Upper lobe of left lung (tissue), 6 donors: ENCODE measurements around the gene ST6GALNAC2. TPM values are rescaled to one million over a fixed set of nuclear protein-coding genes. Genes with fewer than 3 reads are reported as not detected.

Source experiments
- ATAC-seq, 2 donors: fragments of 200-7000 bp; cut with Tn5 transposase; one replicate each; pipeline ENCODE4 v1.9.1; 2022; ENCODE audit warnings: mild to moderate bottlenecking in 2 of 2, moderate library complexity in 2 of 2; ENCODE audit not compliant: low FRiP score in 2 of 2
- DNase-seq, 2 donors: peaks; one replicate each; pipeline ENCODE4 v3.0.0-alpha.2; 2019 to 2020
- H3K27ac ChIP-seq, 4 donors: fragments of 200-600 bp; sonication (generic); one replicate each; pipeline ENCODE4 v1.5.1; 2016 to 2019
- H3K27me3 ChIP-seq, 4 donors: fragments of 200-600 bp; sonication (generic); one replicate each; pipeline ENCODE4 v1.5.1; 2017 to 2019
- H3K36me3 ChIP-seq, 4 donors: fragments of 200-600 bp; sonication (generic); one replicate each; pipeline ENCODE4 v1.5.1; 2016 to 2019
- H3K4me1 ChIP-seq, 4 donors: fragments of 200-600 bp; sonication (generic); one replicate each; pipeline ENCODE4 v1.5.1; 2018 to 2019
- H3K4me3 ChIP-seq, 4 donors: fragments of 200-600 bp; sonication (generic); one replicate each; pipeline ENCODE4 v1.5.1; 2017 to 2019; ENCODE audit warnings: mild to moderate bottlenecking in 2 of 4, moderate library complexity in 1 of 4
- H3K9me3 ChIP-seq, 4 donors: fragments of 200-600 bp; sonication (generic); one replicate each; pipeline ENCODE4 v1.5.1; 2018 to 2019
- EP300 ChIP-seq, 4 donors: sonication (generic); formaldehyde crosslinking; IDR thresholded peaks; one replicate each; pipeline ENCODE4 v1.5.1; 2017; ENCODE audit warnings: antibody characterized with exemption in 4 of 4, control low read depth in 2 of 4
- POLR2A ChIP-seq, 4 donors: fragments of 450-650 bp; IDR thresholded peaks; one replicate each; pipeline ENCODE4 v1.5.1; 2016 to 2017; ENCODE audit warnings: antibody characterized with exemption in 4 of 4, mild to moderate bottlenecking in 2 of 4
- POLR2AphosphoS5 ChIP-seq, 2 donors: sonication (generic); formaldehyde crosslinking; IDR thresholded peaks; one replicate each; pipeline ENCODE4 v1.5.1; 2017; ENCODE audit warnings: antibody characterized with exemption in 2 of 2
- WGBS, 2 donors: methylation state at CpG; one replicate each; pipeline ENCODE4 v1.1.5; 2017 to 2018; 5-methylcytosine and 5-hydroxymethylcytosine counted together
- total RNA-seq, 6 donors: library from RNA; depleted of rRNA in 4 of 6; stranded (reverse); fragments of >200 nt in 4 of 6; gene quantifications; one replicate each; pipeline versions ENCODE4 v1.1.0 to v1.2.1, GENCODE V29; 2016 to 2021
- TF ChIP-seq, protein P1 (sequence below), 6 experiments: fragments of 450-650 bp in 4 of 6; fragments of 200-600 bp in 2 of 6; sonication (generic) in 2 of 6; IDR thresholded peaks; one replicate each; pipeline ENCODE4 v1.5.1; 2016 to 2019; ENCODE audit warnings: antibody characterized with exemption in 6 of 6
- donor health status: DM: no; HTN: no; CAD: no; lungs with moderate emphysema.
- donor health status: DM: no; HTN: yes; CAD: no; lungs with severe emphysema.

ST6GALNAC2 gene
- total RNA-seq, 6 donors from 2014 or later = 24.4 to 63.5 (median 39.8) TPM

DNA sequence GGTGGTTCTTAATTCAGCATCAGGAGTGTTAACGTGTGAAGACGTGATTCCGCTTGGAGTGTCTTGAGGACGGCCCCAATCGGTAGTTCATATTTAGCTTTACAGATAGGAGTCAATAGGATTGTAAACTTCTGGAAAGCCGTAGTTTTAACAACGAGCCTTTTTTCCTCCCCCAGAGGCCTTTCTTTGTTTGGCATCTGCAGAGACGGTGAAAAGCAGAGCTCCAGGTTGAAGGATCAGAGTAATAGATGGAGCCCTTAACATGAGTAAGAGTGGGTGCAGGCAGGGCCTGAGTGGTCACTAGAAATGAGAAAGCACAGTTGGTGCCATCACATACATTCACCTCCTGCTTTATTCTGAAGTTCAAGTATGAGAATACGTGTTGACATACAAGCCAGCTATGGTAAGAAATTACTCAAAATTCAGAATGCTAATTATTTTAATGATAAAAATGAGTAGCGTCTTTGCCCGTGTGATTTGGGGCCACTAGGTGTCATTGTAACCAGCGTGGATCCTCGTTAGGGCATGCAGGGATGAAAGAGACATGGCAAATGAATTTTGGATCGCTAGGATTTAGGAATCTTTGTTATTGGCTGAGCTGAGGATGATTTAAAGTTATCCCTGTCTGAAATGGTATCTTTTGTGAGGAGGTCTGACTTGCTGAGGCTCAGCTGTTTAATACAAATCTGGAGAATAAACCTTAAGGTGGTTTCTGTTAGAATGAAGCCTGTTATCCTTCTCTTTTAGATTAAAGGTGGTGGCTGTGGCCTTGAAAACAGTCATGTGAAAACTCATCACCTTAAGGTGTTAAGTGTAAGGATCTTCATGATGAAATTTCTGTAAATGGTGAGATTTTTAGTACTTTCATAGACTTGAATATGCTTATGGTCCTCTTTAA, 27.2 kb downstream of the ST6GALNAC2 start:
- Histone ChIP-seq H3K4me3 (peak overlapping the region; percentile 29 to 80 (median 65)), H3K27me3 (no peaks in the 10 kb centered on the region), H3K27ac (peak overlapping the region; percentile 93 to 97 (median 94)), H3K9me3 (no peaks in the 10 kb centered on the region), H3K4me1 (peaks cover 52 to 59% (median 53%) of the 10 kb centered on the region in 4 donors), H3K36me3 (peaks cover 0 to 10% (median 0%) of the 10 kb centered on the region in 4 donors)
- TF ChIP-seq EP300 (IDR thresholded peaks at IDR 0.05) (no peak), POLR2A (IDR thresholded peaks at IDR 0.05) (no peak)
- TF ChIP-seq, protein P1, sequence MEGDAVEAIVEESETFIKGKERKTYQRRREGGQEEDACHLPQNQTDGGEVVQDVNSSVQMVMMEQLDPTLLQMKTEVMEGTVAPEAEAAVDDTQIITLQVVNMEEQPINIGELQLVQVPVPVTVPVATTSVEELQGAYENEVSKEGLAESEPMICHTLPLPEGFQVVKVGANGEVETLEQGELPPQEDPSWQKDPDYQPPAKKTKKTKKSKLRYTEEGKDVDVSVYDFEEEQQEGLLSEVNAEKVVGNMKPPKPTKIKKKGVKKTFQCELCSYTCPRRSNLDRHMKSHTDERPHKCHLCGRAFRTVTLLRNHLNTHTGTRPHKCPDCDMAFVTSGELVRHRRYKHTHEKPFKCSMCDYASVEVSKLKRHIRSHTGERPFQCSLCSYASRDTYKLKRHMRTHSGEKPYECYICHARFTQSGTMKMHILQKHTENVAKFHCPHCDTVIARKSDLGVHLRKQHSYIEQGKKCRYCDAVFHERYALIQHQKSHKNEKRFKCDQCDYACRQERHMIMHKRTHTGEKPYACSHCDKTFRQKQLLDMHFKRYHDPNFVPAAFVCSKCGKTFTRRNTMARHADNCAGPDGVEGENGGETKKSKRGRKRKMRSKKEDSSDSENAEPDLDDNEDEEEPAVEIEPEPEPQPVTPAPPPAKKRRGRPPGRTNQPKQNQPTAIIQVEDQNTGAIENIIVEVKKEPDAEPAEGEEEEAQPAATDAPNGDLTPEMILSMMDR (IDR thresholded peaks at IDR 0.05) = peak in 4 of 6 experiments; percentile 4 to 51 (median 33)
- DNase-seq (no peak), ATAC-seq (no peak)
- WGBS, 2 donors = 1 to 4% methylated on average over 9 to 14 of the region's 14 CpGs

DNA sequence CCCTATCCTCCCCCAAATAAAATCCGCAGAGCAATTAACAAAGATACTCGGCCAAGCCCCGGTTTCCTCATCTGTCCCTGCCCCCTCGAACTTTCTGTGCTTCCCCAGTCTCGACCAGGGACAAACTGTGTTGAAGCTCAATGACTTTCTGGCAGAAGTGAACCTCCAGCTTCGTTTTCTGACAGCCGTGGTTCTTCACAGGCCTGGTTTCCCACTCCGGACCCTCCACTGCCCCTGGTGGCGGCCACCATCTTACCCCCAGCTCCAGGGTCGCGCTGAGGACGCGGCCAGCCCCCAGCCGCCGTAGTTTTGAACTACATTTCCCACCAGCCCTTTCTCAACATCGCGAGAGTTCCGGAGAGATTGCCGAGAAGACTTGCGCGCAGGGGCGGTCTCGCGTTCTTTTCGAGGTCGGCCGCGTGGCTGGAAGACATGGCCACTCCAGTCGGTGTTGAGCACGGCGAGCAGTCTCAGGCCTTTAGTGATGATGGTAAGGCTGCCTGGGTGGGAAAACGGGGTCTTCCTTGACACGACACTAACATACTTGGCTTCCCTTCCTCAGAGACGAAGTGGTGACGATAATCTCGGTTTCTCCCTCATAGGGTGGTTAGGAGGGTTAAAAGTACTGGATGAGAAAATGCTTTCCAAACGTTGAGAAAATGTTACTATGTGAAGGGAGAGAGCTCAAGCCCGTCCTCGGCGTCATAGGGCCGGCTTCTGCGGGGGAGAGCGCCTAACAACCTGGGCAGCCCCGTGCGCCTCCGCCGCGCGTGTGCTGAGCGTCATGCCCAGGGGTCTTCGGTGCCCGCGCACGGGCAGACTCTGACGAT, 28.1 kb downstream of the ST6GALNAC2 start:
- no peaks in the 10 kb centered on the region for H3K9me3 ChIP-seq
- peak overlapping the region; percentile 29 to 80 (median 65) for H3K4me3 ChIP-seq
- peak overlapping the region; percentile 93 to 97 (median 94) for H3K27ac ChIP-seq
- TF ChIP-seq, protein P1 (IDR thresholded peaks at IDR 0.05) = peak; percentile 42 to 89 (median 67)
- TF ChIP-seq POLR2AphosphoS5 (IDR thresholded peaks at IDR 0.05) = peak; percentile 92 to 94
- TF ChIP-seq POLR2A (IDR thresholded peaks at IDR 0.05) = peak in 3 of 4 donors; percentile 64 to 85 (median 82)
- peak in 1 of 4 donors; percentile 50 for TF ChIP-seq EP300 (IDR thresholded peaks at IDR 0.05)
- 0 to 1% methylated on average over 11 to 55 of the region's 55 CpGs for WGBS, 2 donors
- H3K4me1 ChIP-seq = peaks cover 47 to 55% (median 49%) of the 10 kb centered on the region in 4 donors
- ATAC-seq = peak; percentile 94 to 97
- no peaks in the 10 kb centered on the region for H3K27me3 ChIP-seq
- H3K36me3 ChIP-seq = peaks cover 0 to 4% (median 0%) of the 10 kb centered on the region in 4 donors
- peak; percentile 94 to 96 for DNase-seq

DNA sequence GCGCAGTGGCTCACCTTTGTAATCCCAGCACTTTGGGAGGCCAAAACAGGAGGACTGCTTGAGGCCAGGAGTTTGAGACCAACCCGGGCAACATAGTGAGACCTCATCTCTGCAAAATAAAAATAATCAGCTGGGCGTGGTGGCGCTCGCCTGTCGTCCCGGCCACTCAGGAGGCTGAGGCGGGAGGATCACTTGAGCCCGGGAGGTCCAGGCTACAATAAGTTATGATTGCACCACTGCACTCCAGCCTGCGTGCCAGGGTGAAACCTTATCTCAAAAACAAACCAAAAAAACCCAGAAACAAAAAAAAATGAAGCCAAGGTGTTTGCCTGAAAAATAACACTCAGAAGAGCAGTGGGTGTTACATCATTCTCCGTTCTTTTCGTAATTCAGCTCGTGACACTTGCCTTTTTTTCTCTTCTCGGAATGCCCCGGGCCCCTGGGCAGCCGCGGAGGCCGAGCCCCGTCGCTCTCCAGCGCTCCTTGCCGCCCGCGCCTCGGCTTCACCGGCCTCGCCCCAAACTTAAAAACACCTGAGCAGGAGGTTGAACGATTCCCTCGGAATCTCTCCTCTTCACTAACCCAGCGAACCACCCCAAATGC, 28.8 kb downstream of the ST6GALNAC2 start:
- TF ChIP-seq EP300 (IDR thresholded peaks at IDR 0.05) (peak in 2 of 4 donors; percentile 31 to 41), POLR2A (IDR thresholded peaks at IDR 0.05) (peak in 1 of 4 donors; percentile 12)
- TF ChIP-seq, protein P1 (IDR thresholded peaks at IDR 0.05) = no peak
- peaks cover 42 to 49% (median 45%) of the 10 kb centered on the region in 4 donors for H3K4me1 ChIP-seq
- peak overlapping the region; percentile 93 to 97 (median 94) for H3K27ac ChIP-seq
- H3K27me3 ChIP-seq = no peaks in the 10 kb centered on the region
- peak; percentile 55 to 90 for DNase-seq
- peak overlapping the region; percentile 29 to 80 (median 65) for H3K4me3 ChIP-seq
- no peaks in the 10 kb centered on the region for H3K9me3 ChIP-seq
- WGBS, 2 donors = 25 to 34% methylated on average over 30 of the region's 30 CpGs
- peaks cover 0 to 3% (median 0%) of the 10 kb centered on the region in 4 donors for H3K36me3 ChIP-seq
- ATAC-seq = peak; percentile 46 to 66

DNA sequence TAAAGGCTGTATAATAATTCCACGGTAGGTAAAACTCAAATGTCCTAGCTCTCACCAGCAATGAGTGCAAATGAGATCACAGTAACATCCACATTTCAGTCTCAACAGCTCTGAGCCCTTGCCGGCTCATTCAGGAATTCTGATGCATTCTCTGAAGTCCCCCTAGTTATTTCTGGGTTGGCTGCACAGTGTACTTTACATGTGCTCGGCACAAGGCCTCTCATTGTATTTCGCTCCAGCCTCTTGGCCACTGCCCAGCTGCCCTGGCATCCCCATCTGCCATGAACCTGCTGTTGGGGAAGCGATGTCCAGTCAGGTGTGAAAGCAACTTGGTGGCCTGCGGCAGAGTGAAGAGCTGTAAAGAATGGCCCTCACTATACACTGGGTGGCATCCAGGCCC, 31.5 kb downstream of the ST6GALNAC2 start:
- Histone ChIP-seq H3K27me3 (no peaks in the 10 kb centered on the region), H3K27ac (no peak overlapping the region), H3K36me3 (no peaks in the 10 kb centered on the region), H3K4me3 (no peak overlapping the region), H3K9me3 (no peaks in the 10 kb centered on the region), H3K4me1 (peaks cover 23 to 41% (median 39%) of the 10 kb centered on the region in 4 donors)
- TF ChIP-seq EP300 (IDR thresholded peaks at IDR 0.05) (no peak), POLR2A (IDR thresholded peaks at IDR 0.05) (no peak)
- no peak for DNase-seq
- WGBS, 2 donors = 72 to 74% methylated on average over 6 of the region's 6 CpGs
- ATAC-seq = no peak
